Activated naive CD4-positive, alpha-beta T cell treated with anti-CD3 and anti-CD28 coated beads, Interleukin-2, amount 50 U/mL, for 72 hours (primary cell): ENCODE results near the gene FKBP5. TPM values are rescaled to one million over a fixed set of nuclear protein-coding genes. Genes with fewer than 3 reads are reported as not detected.
"Not testable (repeated sequence)": the region's sequence is repeated elsewhere in the genome, so short reads cannot be mapped to it uniquely, and the experiment has no call there.

Source experiments
- ATAC-seq, 2 donors: fragments of 150-1000 bp; cut with Tn5 transposase; 2 replicates each; pipeline ENCODE4 v1.10.0; 2021; ENCODE audit warnings: mild to moderate bottlenecking in 2 of 2, moderate library complexity in 2 of 2
- DNase-seq, 2 donors: peaks; one replicate each; pipeline ENCODE4 v3.0.0; 2021 to 2022; ENCODE audit warnings: low spot score in 2 of 2
- H3K27ac Mint-ChIP-seq, 2 donors: one replicate each; pipeline ENCODE4 v1.8.0; 2022; ENCODE audit warnings: mild to moderate bottlenecking in 2 of 2, mixed read lengths in 2 of 2
- H3K36me3 Mint-ChIP-seq, 2 donors: one replicate each; pipeline ENCODE4 v1.8.0; 2022; ENCODE audit warnings: mixed read lengths in 2 of 2
- H3K9me3 Mint-ChIP-seq, 2 donors: one replicate each; pipeline ENCODE4 v1.8.0; 2022; ENCODE audit warnings: mixed read lengths in 2 of 2
- total RNA-seq, 2 donors: library from RNA; stranded (reverse); gene quantifications; one replicate each; pipeline ENCODE4 v1.2.3, GENCODE V29; 2022

FKBP5 gene
- total RNA-seq, 2 donors from 2014 or later: 70.1 to 229 TPM

- ATAC-seq (no peak), DNase-seq (no peak)
- peak overlapping the region in 1 of 2 donors; percentile 66 for H3K27ac Mint-ChIP-seq
- H3K36me3 Mint-ChIP-seq: peaks cover 0 to 33% of the 10 kb centered on the region in 2 donors
- peaks cover 0 to 4% of the 10 kb centered on the region in 2 donors for H3K9me3 Mint-ChIP-seq
Measured at GRCh38 chr6:35678814-35679213, 9.9 kb downstream of the FKBP5 start.

GRCh38 chr6:35678021-35678654, 10.6 kb downstream of the FKBP5 start:
- Mint-ChIP-seq H3K27ac (peak overlapping the region; percentile 65 to 92), H3K36me3 (peaks cover 0 to 35% of the 10 kb centered on the region in 2 donors), H3K9me3 (peaks cover 0 to 4% of the 10 kb centered on the region in 2 donors)
- no peak for DNase-seq
- ATAC-seq: no peak

- peak overlapping the region; percentile 65 to 92 for H3K27ac Mint-ChIP-seq
- peaks cover 0 to 4% of the 10 kb centered on the region in 2 donors for H3K9me3 Mint-ChIP-seq
- ATAC-seq (no peak), DNase-seq (no peak)
- peaks cover 0 to 42% of the 10 kb centered on the region in 2 donors for H3K36me3 Mint-ChIP-seq
Measured at GRCh38 chr6:35677456-35677855, 11.3 kb downstream of the FKBP5 start.

GRCh38 chr6:35675871-35676459, 12.8 kb downstream of the FKBP5 start:
- DNase-seq (no peak), ATAC-seq (no peak)
- Mint-ChIP-seq H3K27ac (peak overlapping the region in 1 of 2 donors; percentile 61), H3K36me3 (peaks cover 0 to 43% of the 10 kb centered on the region in 2 donors), H3K9me3 (peaks cover 0 to 4% of the 10 kb centered on the region in 2 donors)

GRCh38 chr6:35674594-35674993, 14.1 kb downstream of the FKBP5 start:
- H3K27ac Mint-ChIP-seq: peak overlapping the region; percentile 44 to 61
- ATAC-seq (peak in 1 of 2 donors; percentile 7), DNase-seq (no peak)
- peaks cover 0 to 3% of the 10 kb centered on the region in 2 donors for H3K9me3 Mint-ChIP-seq
- peaks cover 0 to 36% of the 10 kb centered on the region in 2 donors for H3K36me3 Mint-ChIP-seq

GRCh38 chr6:35673755-35674154, 15.0 kb downstream of the FKBP5 start:
- no peak for DNase-seq
- Mint-ChIP-seq H3K9me3 (no peaks in the 10 kb centered on the region), H3K36me3 (peaks cover 0 to 28% of the 10 kb centered on the region in 2 donors), H3K27ac (peak overlapping the region; percentile 61 to 77)
- no peak for ATAC-seq

GRCh38 chr6:35673284-35673666, 15.4 kb downstream of the FKBP5 start:
- H3K36me3 Mint-ChIP-seq: peaks cover 0 to 25% of the 10 kb centered on the region in 2 donors
- DNase-seq, H3K9me3 Mint-ChIP-seq, ATAC-seq, H3K27ac Mint-ChIP-seq: not testable (repeated sequence)

GRCh38 chr6:35670453-35670852, 18.3 kb downstream of the FKBP5 start:
- not testable (repeated sequence) for ATAC-seq

GRCh38 chr6:35669451-35670045, 19.2 kb downstream of the FKBP5 start:
- Mint-ChIP-seq H3K36me3 (peaks cover 0 to 18% of the 10 kb centered on the region in 2 donors), H3K27ac (peak overlapping the region; percentile 85 to 97), H3K9me3 (no peaks in the 10 kb centered on the region)
- ATAC-seq: peak; percentile 27 to 68
- no peak for DNase-seq

More at GRCh38 chr6:35670453-35670852, 18.3 kb downstream of the FKBP5 start:
- H3K36me3 Mint-ChIP-seq: peaks cover 0 to 18% of the 10 kb centered on the region in 2 donors
- H3K9me3 Mint-ChIP-seq, DNase-seq: not testable (repeated sequence)
- H3K27ac Mint-ChIP-seq: peak overlapping the region; percentile 81 to 85

GRCh38 chr6:35668744-35669450, 19.8 kb downstream of the FKBP5 start:
- Mint-ChIP-seq H3K36me3 (peaks cover 0 to 16% of the 10 kb centered on the region in 2 donors), H3K9me3 (no peaks in the 10 kb centered on the region), H3K27ac (peak overlapping the region; percentile 85 to 97)
- no peak for ATAC-seq
- DNase-seq: no peak

GRCh38 chr6:35668096-35668495, 20.6 kb downstream of the FKBP5 start:
- peak overlapping the region; percentile 89 to 97 for H3K27ac Mint-ChIP-seq

GRCh38 chr6:35665573-35665972, 23.1 kb downstream of the FKBP5 start:
- peak; percentile 68 to 83 for ATAC-seq
- no peak for DNase-seq
- H3K36me3 Mint-ChIP-seq: peaks cover 0 to 3% of the 10 kb centered on the region in 2 donors
- no peaks in the 10 kb centered on the region for H3K9me3 Mint-ChIP-seq
- H3K27ac Mint-ChIP-seq: no peak overlapping the region

More at GRCh38 chr6:35668096-35668495, 20.6 kb downstream of the FKBP5 start:
- Mint-ChIP-seq H3K36me3 (peaks cover 0 to 12% of the 10 kb centered on the region in 2 donors), H3K9me3 (no peaks in the 10 kb centered on the region)
- DNase-seq (no peak), ATAC-seq (no peak)

GRCh38 chr6:35664945-35665344, 23.8 kb downstream of the FKBP5 start:
- Mint-ChIP-seq H3K9me3 (no peaks in the 10 kb centered on the region), H3K36me3 (no peaks in the 10 kb centered on the region), H3K27ac (no peak overlapping the region)
- DNase-seq (no peak), ATAC-seq (peak; percentile 51 to 61)

GRCh38 chr6:35663447-35664235, 25.1 kb downstream of the FKBP5 start:
- no peaks in the 10 kb centered on the region for H3K36me3 Mint-ChIP-seq
- no peak for DNase-seq
- ATAC-seq: peak in 1 of 2 donors; percentile 65
- H3K27ac Mint-ChIP-seq: no peak overlapping the region
- H3K9me3 Mint-ChIP-seq: no peaks in the 10 kb centered on the region

- Mint-ChIP-seq H3K9me3 (no peaks in the 10 kb centered on the region), H3K36me3 (no peaks in the 10 kb centered on the region), H3K27ac (no peak overlapping the region)
- ATAC-seq: no peak
- no peak for DNase-seq
Measured at GRCh38 chr6:35662999-35663398, 25.7 kb downstream of the FKBP5 start.

- ATAC-seq (no peak), DNase-seq (no peak)
- Mint-ChIP-seq H3K27ac (no peak overlapping the region), H3K9me3 (no peaks in the 10 kb centered on the region), H3K36me3 (peaks cover 10 to 19% of the 10 kb centered on the region in 2 donors)
Measured at GRCh38 chr6:35654883-35655282, 33.8 kb downstream of the FKBP5 start.
